Measurements from ENCODE around the gene TMEM267.
"Not testable (repeated sequence)": the region's sequence is repeated elsewhere in the genome, so short reads cannot be mapped to it uniquely, and the experiment has no call there.

The TMEM267 gene

GRCh38 chr5:43483298-43484105, at the start of gene TMEM267:
Gene TMEM267 (minus strand): TSS chr5:43483865. CDS start chr5:43453969, 29,896 bp downstream.
- DNase-seq: peak; percentile 96

- no peak for DNase-seq
Measured at GRCh38 chr5:43530648-43531047, 47.0 kb upstream of the TMEM267 start.

GRCh38 chr5:43523662-43524072, 40.0 kb upstream of the TMEM267 start:
- no peak for DNase-seq

- no peak for DNase-seq
Measured at GRCh38 chr5:43520615-43521014, 37.0 kb upstream of the TMEM267 start.

GRCh38 chr5:43515678-43516048, 32.0 kb upstream of the TMEM267 start:
- peak; percentile 20 for DNase-seq

GRCh38 chr5:43514816-43515677, 31.4 kb upstream of the TMEM267 start, which contains the start of gene C5orf34:
Gene C5orf34 (minus strand): TSS chr5:43515148. CDS start chr5:43509339, 5,809 bp downstream.
- peak; percentile 96 for DNase-seq

GRCh38 chr5:43514471-43514815, 30.8 kb upstream of the TMEM267 start:
- peak; percentile 74 for DNase-seq

GRCh38 chr5:43514025-43514424, 30.4 kb upstream of the TMEM267 start:
- no peak for DNase-seq

- DNase-seq: not testable (repeated sequence)
Measured at GRCh38 chr5:43511062-43511461, 27.4 kb upstream of the TMEM267 start.

GRCh38 chr5:43498581-43498980, 14.9 kb upstream of the TMEM267 start:
- no peak for DNase-seq

GRCh38 chr5:43497311-43498104, 13.8 kb upstream of the TMEM267 start:
- no peak for DNase-seq

GRCh38 chr5:43491326-43491725, 7.7 kb upstream of the TMEM267 start:
- DNase-seq: no peak

- no peak for DNase-seq
Measured at GRCh38 chr5:43486353-43486752, 2.7 kb upstream of the TMEM267 start.

- DNase-seq: no peak
Measured at GRCh38 chr5:43485406-43485805, 1.7 kb upstream of the TMEM267 start.

- peak; percentile 90 for DNase-seq
Measured at GRCh38 chr5:43484106-43484849, 613 bp upstream of the TMEM267 start.

GRCh38 chr5:43482490-43483297, 971 bp downstream of the TMEM267 start:
- DNase-seq: no peak

GRCh38 chr5:43469671-43470391, 13.8 kb downstream of the TMEM267 start:
- DNase-seq: no peak

GRCh38 chr5:43467100-43467499, 16.6 kb downstream of the TMEM267 start:
- no peak for DNase-seq

GRCh38 chr5:43465455-43465854, 18.2 kb downstream of the TMEM267 start:
- DNase-seq: not testable (repeated sequence)

GRCh38 chr5:43461066-43461465, 22.6 kb downstream of the TMEM267 start:
- no peak for DNase-seq

- DNase-seq: no peak
Measured at GRCh38 chr5:43456556-43456955, 27.1 kb downstream of the TMEM267 start.
